Urothelium cell line (cell line): ENCODE data around the gene MEAK7.

Experiments used
- DNase-seq: peaks from one replicate; pipeline ENCODE4 v3.0.0; 2011; ENCODE audit warnings: low spot score, mixed read lengths
- FAIRE-seq: peaks from 2 replicates; lab custom pipeline; 2011; peaks lifted over from hg19 to GRCh38; lab: Jason Lieb, UNC

Gene MEAK7

GRCh38 chr16:84476401-84476800 is 28.1 kb downstream of the MEAK7 start:
- no peak for DNase-seq
- FAIRE-seq = no peak

DNA sequence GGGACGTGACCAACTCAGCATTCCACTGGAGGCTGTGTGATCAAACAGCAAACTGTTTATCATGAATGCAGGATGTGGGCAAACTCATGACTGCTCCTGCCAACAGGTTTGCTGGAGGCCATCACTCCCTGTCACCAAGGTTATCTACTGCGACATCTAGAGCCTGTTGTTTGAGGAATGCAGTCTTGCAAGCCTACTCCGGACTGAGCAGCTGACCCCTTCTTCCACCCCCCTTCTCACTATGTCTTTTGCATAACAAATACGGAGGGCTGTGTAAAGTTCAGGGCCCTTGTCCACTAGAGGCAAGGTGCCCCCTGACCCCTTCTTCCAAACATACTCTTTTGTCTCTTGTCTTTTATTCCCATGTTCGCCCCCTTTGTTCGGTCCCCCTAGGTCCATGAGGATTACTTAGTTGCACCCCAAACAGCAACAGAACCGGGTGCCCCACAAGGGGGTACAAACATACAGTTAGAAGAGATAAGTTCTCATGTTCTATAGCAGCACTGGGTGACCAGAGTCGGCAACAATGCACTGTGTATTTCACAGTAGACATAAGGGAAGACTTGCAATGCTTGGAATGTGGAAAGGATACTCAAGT is 28.7 kb downstream of the MEAK7 start:
- FAIRE-seq (no peak), DNase-seq (no peak)

DNA sequence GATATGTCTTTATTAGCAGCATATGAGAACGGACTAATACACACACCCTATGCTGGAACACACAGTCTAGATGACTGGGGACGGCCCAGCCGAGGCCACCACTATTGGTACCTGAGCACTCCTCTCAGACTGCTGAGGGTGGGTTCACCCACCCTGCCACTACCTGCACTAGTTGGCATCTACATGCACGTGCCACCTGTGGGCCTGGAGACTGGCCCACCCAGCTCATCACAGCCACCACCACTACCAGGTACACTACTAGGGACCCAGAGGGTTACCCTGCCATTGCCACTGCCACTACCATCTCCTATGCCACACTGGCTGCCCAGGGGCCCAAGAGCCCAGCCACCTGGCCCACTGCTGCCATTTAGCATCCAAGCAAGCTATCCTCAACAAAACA is 32.5 kb downstream of the MEAK7 start:
- DNase-seq (no peak), FAIRE-seq (no peak)

- DNase-seq (no peak), FAIRE-seq (no peak)
These were observed 33.1 kb downstream of the MEAK7 start for GRCh38 chr16:84471316-84471715.

DNA sequence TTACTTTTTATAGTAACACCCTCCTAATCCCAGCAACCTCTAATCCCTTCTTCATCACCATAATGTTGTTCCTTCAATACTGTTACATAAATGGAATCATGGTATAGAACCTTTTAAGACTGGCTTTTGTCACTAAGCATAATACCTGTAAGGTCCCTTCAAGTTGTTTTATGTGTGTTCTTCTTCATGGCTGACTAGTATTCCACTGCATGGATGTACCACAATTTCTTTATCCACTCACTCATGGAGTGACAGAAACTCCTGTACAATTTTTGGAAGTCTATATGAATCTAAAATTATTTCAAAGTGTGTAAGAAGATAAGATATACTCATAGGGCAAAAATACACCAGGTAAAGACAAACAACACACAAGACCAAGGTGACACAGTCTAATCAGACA is 36.8 kb downstream of the MEAK7 start:
- DNase-seq = no peak
- no peak for FAIRE-seq

DNA sequence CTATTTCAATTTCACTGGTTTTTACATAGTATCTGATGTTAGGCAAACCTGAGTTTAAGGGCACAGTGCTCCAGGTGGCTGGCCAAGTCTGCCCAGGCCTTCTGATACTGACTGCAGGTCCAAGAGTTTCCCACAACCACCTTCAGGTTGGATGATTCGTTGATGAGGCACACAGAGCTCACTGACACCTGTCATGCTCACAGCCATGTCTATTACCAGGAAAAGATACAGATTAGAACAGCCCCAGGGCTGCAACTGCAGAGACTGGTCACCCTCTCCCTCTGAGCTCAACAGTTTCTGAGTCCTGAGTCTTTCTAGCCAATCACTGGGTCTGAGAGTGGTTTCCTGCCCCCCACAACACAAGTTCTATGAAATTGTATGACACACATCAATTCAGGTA is 37.2 kb downstream of the MEAK7 start:
- no peak for DNase-seq
- no peak for FAIRE-seq

GRCh38 chr16:84466692-84467091 is 37.8 kb downstream of the MEAK7 start:
- FAIRE-seq = no peak
- no peak for DNase-seq

- FAIRE-seq = no peak
- no peak for DNase-seq
These were observed 39.3 kb downstream of the MEAK7 start for GRCh38 chr16:84465154-84465553.

GRCh38 chr16:84464116-84464515 is 40.3 kb downstream of the MEAK7 start:
- no peak for FAIRE-seq
- DNase-seq = no peak

DNA sequence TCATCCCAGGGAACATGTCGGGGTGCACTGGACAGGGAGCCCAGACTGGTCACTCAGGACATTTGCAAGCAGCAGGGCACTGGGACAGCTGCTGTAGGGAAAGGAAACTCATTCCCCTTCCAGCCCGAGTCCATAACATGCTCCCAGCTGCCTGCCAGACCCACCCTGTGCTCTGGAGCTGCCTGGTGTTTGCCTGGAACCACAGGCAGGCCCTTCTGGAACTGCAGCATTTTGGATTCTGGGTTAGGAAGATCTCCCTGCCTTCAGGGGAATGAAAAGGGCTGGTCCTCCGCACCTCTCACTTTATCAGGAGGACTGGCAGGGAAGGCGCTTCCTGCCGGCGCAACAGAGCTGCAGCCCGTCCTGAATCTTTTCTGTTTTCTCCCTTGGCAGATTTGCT is 41.2 kb downstream of the MEAK7 start:
- no peak for FAIRE-seq
- no peak for DNase-seq

DNA sequence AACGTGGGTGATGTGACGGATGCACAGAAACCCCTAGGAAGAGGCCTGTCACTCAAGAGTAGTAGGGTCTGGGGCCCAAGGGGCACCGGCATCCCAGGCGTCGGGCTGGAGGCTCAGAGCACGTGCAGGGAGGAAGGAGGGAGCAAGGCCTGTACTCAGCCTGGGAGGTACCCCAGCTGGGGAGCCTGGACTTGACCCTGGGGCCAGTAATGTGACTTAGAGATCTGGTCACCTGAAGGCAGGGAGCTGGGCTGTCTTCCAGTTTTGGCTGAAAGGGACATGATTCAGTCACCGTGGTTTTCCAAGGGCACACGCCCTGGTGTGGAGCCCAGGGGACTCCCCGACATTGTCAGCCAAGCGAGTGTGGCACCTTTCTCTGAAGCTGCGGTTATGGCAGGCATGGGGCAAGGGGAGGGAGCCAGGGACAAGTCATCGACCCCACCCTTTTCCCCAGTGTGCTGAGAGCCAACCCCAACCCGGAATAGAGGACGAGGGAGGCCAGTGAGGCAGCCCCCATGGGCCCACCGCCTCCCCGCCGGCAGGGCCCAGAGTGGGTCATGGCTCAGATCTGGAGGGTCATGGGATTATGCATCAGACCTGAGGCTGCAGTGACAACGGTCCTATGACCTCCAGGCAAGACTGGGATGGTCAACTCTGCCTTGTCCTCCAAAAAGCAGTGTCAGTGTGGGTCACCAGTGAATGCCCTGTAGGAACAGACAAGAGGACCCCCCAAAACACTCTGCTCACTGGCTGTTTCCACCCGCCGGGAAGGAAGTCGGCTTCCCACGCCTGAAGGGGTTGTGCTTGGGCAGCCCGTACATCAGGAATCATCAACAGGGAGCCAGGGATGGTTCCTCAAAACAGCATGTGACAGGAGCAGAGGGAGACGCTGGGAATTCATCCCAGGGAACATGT is 41.9 kb downstream of the MEAK7 start:
- FAIRE-seq (no peak), DNase-seq (no peak)

DNA sequence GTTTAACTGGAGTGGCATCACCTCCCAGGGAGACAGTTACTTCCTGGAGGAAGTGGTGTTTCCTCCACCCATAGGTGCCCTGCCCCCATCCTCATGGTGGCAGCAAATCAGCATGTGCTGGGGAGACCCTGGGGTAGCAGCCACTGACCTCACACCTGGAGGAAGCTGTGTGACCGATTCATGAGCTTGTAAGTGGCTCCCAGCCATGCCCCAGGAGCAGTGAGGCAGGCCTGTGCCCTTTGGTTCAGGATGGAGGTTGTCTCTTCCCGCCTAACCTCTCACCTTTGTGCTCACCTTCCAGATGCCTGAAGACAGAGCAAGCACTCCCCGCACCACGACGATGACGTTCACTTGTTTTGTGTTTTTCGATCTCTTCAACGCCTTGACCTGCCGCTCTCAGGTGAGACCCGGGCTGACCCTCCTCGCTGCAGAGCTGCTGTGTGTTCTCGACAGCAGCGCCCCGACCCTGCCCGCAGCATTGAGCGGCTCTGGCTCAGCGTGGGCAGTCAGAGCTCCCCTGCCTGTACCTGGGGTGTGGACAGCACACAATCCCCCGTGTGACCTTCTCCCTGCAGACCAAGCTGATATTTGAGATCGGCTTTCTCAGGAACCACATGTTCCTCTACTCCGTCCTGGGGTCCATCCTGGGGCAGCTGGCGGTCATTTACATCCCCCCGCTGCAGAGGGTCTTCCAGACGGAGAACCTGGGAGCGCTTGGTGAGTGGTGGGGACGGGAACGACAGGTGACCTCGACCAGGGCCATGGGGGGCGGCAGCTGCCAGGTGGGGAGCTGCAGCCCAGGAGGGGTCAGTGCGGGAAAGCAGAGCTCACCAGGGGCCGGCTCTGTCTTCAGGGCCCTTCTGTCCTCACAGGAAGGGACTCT is 42.8 kb downstream of the MEAK7 start:
- DNase-seq (no peak), FAIRE-seq (no peak)

- FAIRE-seq (no peak), DNase-seq (no peak)
These were observed 43.4 kb downstream of the MEAK7 start for GRCh38 chr16:84461029-84461412.

- FAIRE-seq (no peak), DNase-seq (no peak)
These were observed 43.9 kb downstream of the MEAK7 start for GRCh38 chr16:84460406-84461028.

- DNase-seq (no peak), FAIRE-seq (no peak)
These were observed 44.5 kb downstream of the MEAK7 start for GRCh38 chr16:84459941-84460405.

DNA sequence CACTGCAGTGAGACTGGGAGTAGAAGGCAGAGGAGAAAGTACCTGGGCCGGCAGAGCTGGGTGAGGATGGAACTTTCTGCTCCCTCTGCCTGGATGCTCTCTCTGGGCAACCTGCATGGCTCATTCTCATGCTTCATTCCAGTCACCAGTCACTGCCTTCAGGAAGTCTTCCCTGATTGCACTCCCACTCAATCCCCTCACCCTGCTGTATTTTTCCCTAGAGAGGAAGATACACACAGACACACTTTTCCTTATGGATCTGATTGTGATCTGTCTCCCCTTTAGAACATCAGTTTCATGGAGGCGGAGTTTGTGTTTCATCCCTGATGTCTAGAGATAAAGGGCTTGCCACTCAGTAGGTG is 44.9 kb downstream of the MEAK7 start:
- FAIRE-seq (no peak), DNase-seq (no peak)

DNA sequence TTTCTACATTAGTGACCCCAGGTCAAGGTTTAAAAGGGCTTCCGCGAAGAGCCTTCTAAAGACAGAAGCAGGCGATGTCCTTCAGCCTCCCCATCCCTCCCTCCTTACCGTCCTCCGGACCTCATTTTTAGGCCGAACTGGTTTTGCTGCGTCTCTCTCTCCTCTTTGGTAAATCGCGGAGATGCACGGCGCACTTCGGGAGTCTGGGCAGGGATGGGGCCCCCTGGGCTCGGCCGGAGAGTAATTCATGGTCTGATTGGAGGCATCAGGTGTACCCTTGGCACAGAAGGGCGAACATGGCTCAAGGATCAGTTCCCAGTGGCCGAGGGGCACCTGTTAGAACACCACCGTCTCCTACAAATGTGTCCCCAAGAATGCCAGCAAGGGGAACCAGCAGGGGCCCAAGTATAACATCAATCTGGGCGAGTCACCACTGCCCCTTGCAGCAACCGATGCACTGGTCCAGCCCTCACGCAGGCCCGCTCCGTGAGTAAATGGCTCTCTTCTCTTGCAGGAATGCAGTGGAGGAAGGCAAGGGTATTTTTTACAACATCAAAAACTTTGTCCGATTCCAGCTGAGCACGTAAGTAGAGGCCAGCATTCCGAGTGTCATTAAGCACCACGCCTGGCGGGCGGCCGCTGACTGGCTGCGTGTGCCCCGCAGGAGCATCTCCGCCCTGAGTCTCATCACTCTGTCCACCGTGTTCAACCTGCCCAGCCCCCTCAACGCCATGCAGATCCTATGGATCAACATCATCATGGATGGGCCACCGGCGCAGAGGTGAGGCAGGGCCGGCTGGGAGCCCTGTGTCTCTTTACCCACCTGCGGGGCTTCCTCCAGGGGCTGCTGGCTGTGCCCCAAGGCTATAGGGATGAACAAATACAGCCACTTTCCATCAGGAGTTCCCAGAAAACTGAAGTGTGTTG is 45.6 kb downstream of the MEAK7 start:
- FAIRE-seq (no peak), DNase-seq (no peak)

DNA sequence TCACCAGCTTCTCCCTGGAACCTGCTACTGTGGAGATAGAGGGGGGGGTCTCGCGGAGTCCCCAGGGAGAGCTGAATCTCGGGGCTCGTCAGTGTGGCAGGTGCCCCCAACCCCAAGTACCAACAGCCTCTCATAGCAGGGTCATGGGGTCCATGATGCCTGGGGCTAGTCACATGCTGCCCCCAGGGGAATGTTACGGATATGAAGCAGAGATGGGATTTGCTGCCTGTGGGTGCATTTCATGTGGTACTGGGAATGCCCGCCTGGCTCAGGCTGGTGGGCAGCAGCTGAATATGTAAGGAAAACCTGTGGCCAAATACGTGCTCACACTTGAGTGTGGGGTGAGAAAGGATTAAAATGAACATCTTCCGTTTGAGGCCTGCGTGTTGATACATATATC is 49.4 kb downstream of the MEAK7 start:
- DNase-seq (no peak), FAIRE-seq (no peak)
